ENCODE measurements around the gene RAB3GAP1.
"Not testable (repeated sequence)": the region's sequence is repeated elsewhere in the genome, so short reads cannot be mapped to it uniquely, and the experiment has no call there.

The RAB3GAP1 gene

DNA sequence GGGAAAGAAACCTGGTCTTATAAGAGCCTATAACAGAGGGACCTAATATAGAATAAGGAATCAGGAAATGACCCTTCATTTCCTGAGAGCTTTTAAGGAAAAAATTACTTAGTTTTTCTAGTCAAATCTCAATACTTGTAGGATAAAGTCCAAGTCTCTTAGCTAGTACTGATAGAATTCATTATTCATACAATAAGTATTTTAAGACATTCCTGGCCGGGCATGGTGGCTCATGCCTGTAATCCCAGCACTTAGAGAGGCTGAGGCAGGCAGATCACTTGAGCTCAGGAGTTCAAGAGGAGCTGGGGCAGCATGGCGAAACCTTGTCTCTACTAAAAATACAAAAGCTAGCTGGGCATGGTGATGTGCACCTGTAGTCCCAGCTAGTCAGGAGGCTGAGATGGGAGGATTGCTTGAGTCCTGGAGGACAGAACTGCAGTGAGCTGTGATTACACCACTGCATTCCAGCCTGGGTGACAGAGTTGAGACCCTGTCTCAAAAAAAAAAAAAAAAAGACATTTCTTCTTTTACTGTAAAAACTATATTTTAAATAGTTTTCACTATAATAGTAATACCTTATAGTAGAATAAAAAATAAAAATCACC lies 3.2 kb downstream of the RAB3GAP1 start:
- DNase-seq = no peak

- no peak for DNase-seq
Measured at GRCh38 chr2:135056790-135057189, 4.7 kb downstream of the RAB3GAP1 start.

- no peak for DNase-seq
Measured at GRCh38 chr2:135059577-135059976, 7.5 kb downstream of the RAB3GAP1 start.

- DNase-seq = no peak
Measured at GRCh38 chr2:135063210-135063609, 11.1 kb downstream of the RAB3GAP1 start.

DNA sequence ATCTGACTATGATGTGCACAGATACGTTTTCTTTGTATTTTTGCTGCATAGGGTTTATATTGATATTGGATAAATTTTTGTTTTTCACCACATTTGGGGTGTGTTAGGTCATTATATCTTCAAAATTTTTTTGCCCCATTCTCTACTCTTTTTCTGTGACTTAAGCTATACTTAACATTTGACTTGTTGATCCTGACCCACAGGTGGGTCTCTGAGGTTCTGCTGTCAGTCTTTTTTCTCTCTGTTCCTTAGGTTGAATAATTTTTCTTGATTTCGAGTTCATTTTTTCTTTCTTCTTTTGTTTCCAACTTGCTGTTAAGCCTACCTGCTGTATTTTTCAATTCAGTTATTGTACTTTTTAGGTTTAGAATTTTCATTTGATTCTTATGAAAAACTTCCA lies 12.1 kb downstream of the RAB3GAP1 start:
- no peak for DNase-seq

DNA sequence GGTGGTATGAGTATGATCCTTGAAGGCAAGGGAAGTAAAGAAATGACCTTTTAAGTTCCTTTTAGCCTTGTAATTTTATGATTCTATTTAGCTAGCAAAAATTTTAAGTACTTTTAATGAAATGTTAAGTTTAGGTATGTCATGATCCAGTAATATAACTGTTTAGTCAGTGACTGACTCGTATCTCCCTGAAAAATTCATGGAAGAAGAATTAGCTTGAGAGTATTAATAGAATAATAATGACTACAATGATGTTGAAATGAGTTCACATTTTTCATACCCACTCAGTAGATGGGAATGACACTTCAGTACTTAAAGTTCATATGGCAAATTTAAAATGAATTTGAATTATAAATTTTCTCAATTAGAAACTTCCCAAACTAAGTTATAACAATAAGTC lies 14.6 kb downstream of the RAB3GAP1 start:
- DNase-seq = no peak

GRCh38 chr2:135072125-135072997 lies 20.3 kb downstream of the RAB3GAP1 start:
- DNase-seq = no peak

- no peak for DNase-seq
Measured at GRCh38 chr2:135074216-135074615, 22.1 kb downstream of the RAB3GAP1 start.

DNA sequence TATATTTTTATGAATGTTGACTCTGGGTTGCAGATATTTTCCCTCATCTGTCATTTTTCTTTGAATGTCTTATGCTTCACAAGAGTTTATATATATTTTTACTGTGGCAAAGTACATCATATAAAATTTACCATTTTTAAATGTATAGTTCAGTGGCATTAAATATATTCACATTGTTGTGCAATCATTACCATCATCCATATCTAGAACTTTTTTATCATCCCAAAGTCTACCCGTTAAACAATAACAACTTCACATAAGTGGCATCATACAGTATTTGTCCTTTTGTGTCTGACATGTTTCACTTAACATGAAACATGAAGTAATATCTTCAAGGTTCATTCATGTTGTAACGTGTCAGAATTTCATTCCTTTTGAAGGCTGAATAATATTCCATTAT lies 24.5 kb downstream of the RAB3GAP1 start:
- DNase-seq = no peak

- no peak for DNase-seq
Measured at GRCh38 chr2:135078417-135078816, 26.3 kb downstream of the RAB3GAP1 start.

GRCh38 chr2:135086222-135086621 lies 34.1 kb downstream of the RAB3GAP1 start:
- no peak for DNase-seq

DNA sequence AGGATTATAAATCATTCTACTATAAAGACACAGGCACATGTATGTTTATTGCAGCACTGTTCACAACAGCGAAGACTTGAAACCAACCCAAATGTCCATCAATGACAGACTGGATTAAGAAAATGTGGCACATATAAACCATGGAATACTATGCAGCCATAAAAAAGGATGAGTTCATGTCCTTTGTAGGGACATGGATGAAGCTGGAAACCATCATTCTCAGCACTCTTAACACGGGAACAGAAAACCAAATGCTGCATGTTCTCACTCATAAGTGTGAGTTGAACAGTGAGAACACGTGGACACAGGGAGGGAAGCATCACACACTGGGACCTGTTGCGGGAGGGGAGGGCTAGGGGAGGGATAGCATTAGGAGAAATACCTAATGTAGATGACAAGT lies 37.5 kb downstream of the RAB3GAP1 start:
- not testable (repeated sequence) for DNase-seq

DNA sequence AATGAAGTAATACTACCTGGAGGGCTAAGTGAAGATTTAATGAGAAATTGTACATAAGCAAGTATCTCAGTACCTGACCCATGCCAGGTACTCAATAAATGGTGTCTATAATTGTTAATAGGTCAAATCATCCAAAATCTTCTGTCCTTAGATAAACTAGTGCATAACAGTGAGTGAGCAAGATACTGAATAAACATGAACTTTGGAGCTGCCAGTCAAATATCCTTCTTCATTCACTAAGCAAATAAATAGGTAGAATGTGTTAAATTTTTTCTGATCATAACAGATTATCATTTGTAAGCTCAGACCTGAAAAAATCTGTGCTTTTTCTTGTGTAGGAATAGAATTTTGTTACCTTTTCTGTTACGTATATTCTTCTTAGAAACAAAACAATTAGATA lies 39.6 kb downstream of the RAB3GAP1 start:
- DNase-seq = no peak

- DNase-seq = no peak
Measured at GRCh38 chr2:135093193-135093592, 41.1 kb downstream of the RAB3GAP1 start.

DNA sequence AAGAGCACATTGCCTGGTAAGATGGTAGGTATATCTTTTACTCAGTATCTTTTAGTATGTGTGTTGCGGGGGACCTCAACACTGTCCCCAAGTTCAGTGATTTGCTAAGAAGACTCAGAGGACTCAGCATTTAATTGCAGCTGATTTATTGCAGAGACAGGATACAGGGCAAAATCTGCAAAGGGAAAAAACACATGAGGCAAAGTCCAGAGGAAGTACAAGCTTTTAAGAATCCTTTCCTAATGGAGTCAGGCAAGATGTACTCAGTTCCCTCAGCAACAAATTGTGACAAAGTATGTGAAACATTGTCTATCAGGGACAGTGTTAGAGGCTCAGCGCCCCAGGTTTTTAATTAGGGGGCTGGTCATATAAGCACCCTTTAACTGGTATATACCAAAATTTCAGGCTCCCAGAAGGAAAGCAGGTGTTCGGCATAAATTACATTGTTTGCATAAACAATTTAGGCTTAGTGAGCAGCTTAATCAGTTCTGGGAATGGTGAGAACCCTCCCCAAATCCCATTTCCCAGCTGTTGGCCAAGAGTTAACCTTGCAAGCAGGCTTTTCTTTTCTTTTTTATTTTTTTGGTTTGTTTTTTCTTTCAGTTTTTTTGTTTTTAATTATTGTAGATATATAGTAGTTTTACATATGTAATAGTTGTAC lies 41.7 kb downstream of the RAB3GAP1 start:
- DNase-seq = no peak

GRCh38 chr2:135094508-135094907 lies 42.4 kb downstream of the RAB3GAP1 start:
- no peak for DNase-seq

DNA sequence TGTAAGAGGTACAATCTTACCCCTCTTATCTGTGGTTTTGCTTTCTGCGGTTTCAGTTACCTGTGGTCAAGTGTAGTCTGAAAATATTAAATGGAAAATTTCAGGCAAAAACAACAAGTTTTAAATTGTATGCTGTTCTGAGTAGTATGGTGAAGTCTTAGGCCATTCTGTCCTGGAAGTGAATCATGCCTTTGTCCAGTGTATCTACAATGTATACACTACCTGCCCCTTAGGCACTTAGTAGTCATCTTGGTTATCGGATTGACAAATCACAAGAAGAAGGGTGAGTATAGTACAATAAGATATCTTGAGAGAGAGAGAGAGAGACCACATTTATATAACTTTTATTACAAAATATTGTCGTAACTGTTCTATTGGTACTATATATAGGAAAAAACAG lies 43.5 kb downstream of the RAB3GAP1 start:
- DNase-seq = no peak

DNA sequence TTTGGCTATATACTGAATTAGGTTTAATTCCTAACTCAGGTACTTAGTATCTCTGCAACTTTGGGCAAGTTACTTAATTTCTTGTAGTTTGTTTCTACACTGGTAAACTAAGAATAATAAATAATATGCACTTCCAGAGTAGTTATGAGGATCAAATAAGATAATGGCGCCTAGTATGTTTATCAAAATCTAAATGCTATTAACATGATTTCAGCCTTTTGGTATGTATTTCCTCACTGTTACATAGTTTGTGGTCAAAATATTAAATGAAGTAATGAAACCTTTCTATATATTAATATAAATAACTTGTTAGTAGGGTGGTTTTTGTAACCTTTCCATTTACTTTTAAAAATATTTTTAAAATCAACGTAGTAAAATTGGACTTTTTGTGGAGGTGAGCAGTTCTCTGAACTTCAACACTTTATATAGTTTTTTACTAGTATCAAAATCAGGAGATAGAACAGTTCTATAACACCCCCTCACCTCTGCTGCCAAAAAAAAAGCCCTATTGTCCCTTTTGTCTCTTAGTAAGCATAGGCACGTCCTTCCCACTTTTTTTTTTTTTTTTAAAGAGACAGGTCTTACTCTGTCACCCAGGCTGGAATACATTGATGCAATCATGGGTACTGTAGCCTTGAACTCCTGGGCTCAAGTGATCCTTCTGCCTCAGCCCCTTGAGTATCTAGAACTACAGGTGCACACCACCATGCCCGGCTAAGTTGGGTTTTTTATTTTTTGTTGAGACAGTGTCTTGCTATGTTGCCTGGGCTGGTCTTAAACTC lies 44.8 kb downstream of the RAB3GAP1 start:
- no peak for DNase-seq

- no peak for DNase-seq
Measured at GRCh38 chr2:135097532-135098231, 45.6 kb downstream of the RAB3GAP1 start.

DNA sequence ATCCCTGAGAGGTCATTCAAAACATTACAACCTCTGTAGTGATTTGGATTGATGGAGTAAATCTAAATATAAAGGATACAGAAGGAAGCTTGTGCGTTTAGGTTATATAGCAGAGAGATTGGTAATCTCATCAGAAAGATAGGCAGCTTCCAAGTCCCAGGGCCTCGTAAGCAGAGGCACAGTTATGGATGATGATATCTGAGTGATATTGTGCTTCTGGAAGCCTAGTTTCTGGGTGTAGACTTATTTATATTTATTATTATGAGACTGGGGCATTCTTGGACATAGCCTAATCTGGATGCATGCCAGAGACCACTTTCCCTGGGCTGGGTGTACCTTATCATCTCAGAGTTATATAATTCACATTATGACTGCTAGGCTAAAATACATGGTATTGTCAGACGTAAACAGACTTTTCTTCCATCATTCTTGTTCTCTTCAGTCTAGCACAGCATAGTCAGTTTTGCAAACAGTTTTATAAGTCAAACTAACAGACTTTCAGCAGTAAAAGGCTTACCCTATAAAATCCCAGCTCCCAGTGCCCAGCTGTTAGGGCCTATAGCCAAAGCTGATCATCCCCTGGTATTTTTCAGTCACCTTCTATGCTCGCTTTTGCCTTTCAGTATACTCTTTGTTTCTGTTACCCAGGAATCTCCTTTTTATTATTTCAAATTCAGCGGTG lies 47.9 kb downstream of the RAB3GAP1 start:
- DNase-seq = no peak

GRCh38 chr2:135103843-135104242 lies 51.8 kb downstream of the RAB3GAP1 start:
- no peak for DNase-seq
